Esophagus muscularis mucosa (tissue), 4 donors: Measurements from ENCODE around the gene NPTXR.

Experiments
- CTCF ChIP-seq, 3 experiments: fragments of 200-600 bp in 2 of 3; fragments of 450-650 bp in 1 of 3; sonication (generic) in 2 of 3; IDR thresholded peaks; one replicate each; pipeline ENCODE4 v1.5.1; 2017 to 2019; ENCODE audit warnings: antibody characterized with exemption in 3 of 3, mild to moderate bottlenecking in 2 of 3, moderate library complexity in 1 of 3
- EP300 ChIP-seq: sonication (generic); formaldehyde crosslinking; IDR thresholded peaks from one replicate; pipeline ENCODE4 v1.6.1; 2017; ENCODE audit warnings: antibody characterized with exemption
- POLR2A ChIP-seq: fragments of 450-650 bp; IDR thresholded peaks from one replicate; pipeline ENCODE4 v1.6.1; 2017; ENCODE audit warnings: antibody characterized with exemption, moderate library complexity, mild to moderate bottlenecking, low read depth
- POLR2AphosphoS5 ChIP-seq, 2 donors: sonication (generic); formaldehyde crosslinking; IDR thresholded peaks; one replicate each; pipeline ENCODE4 v1.6.1; 2017; ENCODE audit warnings: antibody characterized with exemption in 2 of 2

DNA sequence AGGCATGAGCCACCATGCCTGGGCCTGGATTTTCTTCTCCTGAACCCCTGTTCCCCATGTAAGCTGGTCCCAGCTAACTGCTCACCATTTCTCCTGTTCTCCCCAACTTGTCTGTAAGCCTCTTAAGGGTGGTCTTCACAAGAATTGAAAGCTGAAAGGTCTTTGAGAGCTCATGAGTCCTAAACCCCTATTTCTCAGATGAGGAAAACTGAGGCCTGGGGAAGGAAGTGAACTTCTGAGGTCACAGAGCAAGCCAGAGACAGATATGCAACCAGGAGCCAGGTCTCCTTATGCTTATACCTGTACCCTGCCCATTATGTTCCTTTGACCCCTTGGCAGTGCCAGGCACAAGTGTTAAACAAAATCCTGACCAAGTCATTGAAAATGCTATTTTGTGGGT is 16.3 kb downstream of the NPTXR start:
- TF ChIP-seq CTCF (IDR thresholded peaks at IDR 0.05) (no peak), POLR2A (no peak), EP300 (no peak), POLR2AphosphoS5 (IDR thresholded peaks at IDR 0.05) (no peak)
